HEK293T (cell line): ENCODE results near the gene NDUFA3.

Source experiments
- ARNT ChIP-seq: fragments of 450-650 bp; IDR thresholded peaks from 2 replicates; pipeline ENCODE4 v1.6.1; 2017; ENCODE audit warnings: mild to moderate bottlenecking
- BHLHE40 ChIP-seq: fragments of 450-650 bp; IDR thresholded peaks from 2 replicates; pipeline ENCODE4 v1.6.1; 2016; ENCODE audit warnings: mild to moderate bottlenecking, moderate library complexity, borderline replicate concordance
- CTBP1 ChIP-seq: fragments of 450-650 bp; IDR thresholded peaks from 2 replicates; pipeline ENCODE4 v1.6.1; 2016; ENCODE audit warnings: borderline replicate concordance
- ELF4 ChIP-seq: fragments of 450-650 bp; IDR thresholded peaks from 2 replicates; pipeline ENCODE4 v1.6.1; 2017; ENCODE audit warnings: antibody characterized with exemption
- FOXA1 ChIP-seq: fragments of 450-650 bp; IDR thresholded peaks from 2 replicates; pipeline ENCODE4 v1.6.1; 2016; ENCODE audit warnings: mild to moderate bottlenecking
- FOXM1 ChIP-seq: fragments of 450-650 bp; IDR thresholded peaks from 2 replicates; pipeline ENCODE4 v1.6.1; 2017; ENCODE audit warnings: mild to moderate bottlenecking, borderline replicate concordance
- HDGF ChIP-seq: fragments of 450-650 bp; IDR thresholded peaks from 2 replicates; pipeline ENCODE4 v1.6.1; 2017; ENCODE audit warnings: antibody characterized with exemption, borderline replicate concordance
- SP1 ChIP-seq: fragments of 450-650 bp; IDR thresholded peaks from 2 replicates; pipeline ENCODE4 v1.6.1; 2017
- TARDBP ChIP-seq: fragments of 450-650 bp; IDR thresholded peaks from 2 replicates; pipeline ENCODE4 v1.6.1; 2016

- TF ChIP-seq ELF4 (no peak), BHLHE40 (no peak), FOXA1 (no peak), HDGF (no peak), TARDBP (no peak), FOXM1 (no peak), ARNT (no peak), CTBP1 (no peak), SP1 (no peak)
These were observed 11.9 kb downstream of the NDUFA3 start for GRCh38 chr19:54114340-54115108.
